CD1c-positive myeloid dendritic cell (primary cell): ENCODE results near the gene AKAP5.

ENCODE experiments used
- DNase-seq: peaks from one replicate; pipeline ENCODE4 v3.0.0-alpha.2; 2016; ENCODE audit errors: extremely low spot score

The AKAP5 gene

DNA sequence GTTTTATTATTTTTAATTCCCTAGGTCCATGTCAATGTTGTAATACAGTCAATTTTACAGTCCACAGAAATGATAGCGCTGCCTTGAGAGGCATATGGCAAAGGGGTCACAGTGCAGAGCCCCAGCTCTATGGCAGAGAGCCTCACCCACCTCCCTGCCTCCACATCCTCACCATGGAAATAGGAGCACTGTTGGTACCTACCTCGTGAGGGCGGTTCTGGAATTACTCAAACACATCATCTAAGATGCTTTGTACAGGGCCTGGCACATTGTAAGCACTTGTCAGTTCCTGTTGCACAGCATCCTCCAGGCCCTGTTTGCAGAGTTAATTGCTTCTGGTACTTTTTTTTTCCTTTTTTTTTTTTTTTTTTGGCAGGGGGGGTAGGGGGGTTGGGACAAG is 4.1 kb upstream of the AKAP5 start:
- DNase-seq: no peak

DNA sequence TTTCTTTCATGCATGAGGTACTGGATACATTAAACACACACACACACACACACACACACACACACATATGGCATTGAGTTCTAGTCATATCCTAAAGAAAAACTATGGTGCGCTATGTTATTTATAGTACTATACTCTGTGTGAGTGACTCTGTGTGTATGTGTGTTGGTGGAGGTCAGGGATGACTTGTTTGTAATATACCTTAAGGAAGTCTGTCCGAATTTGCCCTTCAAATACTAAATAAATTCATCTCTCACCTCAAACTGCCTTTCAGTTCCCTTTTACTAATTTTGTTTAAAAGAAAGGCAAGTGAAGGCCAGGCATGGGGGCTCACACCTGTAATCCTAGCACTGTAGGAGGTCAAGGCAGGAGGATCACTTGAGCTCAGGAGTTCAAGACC is 2.1 kb upstream of the AKAP5 start:
- DNase-seq: no peak

DNA sequence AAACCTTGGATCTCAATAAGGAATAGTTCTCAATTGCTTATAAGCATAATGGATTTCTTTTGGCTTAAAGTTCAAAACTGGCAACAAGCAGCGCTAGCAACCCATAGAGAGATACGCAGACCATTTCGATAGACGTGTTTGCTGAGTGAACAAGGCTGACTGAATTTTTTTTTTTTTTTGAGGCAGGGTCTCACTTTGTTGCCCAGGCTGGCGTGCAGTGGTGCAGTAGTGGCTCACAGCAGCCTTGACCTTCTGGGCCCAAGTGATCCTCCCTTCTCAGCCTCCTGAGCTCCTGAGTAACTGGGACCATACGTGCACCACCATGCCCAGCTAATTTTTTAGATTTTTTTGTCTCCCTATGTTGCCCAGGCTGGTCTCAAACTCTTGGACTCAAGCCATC is 1.4 kb upstream of the AKAP5 start:
- no peak for DNase-seq

DNA sequence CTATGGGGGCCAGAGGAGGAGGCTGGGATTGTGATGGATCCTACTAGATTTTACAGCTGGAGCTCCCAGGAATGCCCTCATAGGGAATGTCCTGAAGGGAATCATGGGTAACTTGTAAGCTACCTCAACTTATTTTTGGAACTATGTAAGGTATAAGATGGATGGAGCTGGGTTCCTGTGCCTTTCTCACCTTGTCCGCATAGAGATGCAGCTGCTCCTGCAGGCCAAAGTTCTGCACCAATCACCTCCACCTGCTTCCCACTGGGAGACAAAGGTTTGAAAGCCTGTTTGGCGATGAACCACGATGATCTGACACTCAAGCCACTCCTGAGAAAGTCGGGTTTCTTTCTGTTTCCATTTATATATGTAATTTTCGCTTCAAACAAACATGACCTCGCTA is 648 bp upstream of the AKAP5 start:
- DNase-seq: no peak

DNA sequence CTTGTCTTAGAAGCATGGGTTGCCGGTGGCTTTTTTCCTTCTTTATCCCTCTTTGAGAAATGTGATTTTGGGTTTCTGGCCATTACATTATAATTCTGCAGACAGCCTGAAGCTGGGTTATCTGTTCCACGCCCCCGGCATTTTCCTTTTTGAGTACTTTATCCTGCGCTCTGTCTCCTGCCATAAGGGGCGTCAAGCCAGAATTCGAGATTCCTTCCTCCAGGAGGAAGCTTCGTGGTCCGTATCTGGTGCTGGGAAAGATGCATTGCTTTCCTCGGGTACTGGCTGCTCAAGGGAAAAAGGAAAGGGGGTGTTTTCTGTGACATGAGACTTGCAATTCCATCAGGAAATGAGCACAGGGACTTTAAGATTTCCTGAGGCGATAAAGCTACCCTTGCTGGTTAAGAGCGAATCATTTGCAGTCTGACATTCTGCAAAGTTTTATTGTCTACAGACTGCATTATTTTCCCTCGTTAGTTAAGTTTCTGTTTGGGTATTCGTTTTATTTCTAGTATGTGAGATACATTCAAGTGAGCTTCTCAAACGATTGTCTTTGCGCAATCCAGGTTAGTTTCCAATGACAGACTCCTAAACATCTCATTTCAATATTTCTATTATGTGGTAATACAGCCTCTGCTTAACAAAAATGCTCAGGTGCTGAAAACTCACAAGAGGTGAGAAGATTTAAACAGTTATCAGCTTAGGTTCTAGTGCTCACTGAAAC is 694 bp downstream of the AKAP5 start:
- DNase-seq: peak; percentile 13

DNA sequence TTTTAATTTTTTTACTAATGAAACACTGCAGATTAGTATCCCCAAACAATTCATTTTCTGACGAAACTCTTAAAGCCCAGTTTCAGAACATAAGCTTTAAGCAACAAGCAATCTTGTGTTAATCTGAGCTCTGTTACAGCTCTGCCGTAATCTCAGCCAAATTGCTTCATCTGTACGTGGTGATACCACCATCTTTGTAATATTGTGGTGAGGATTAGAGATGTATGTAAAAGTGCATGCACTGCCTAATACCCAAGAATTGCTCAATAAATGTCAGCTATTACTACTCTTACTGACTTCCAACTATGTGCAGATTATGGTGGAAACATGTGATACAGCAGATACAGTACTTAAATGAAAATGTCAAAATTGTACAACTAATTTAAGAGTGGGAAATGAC is 1.8 kb downstream of the AKAP5 start:
- peak; percentile 66 for DNase-seq

DNA sequence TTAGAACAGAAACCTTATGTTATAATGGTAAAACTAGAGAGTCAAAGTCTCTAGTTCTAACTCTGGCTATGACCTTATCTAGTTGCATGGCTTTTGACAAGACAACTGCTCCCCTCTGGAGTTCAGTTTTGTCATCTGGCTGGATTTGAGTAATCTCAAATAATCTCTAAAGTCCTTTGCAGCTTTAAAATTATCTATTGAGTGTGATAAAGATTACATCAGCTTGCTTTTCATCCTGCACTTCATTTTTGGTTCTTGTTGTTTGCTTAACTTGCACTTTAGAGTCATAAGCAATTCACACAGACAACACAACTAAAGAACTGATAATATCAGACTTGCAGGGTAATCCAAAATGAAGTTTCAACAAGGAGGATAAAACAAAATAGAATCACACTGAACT is 2.3 kb downstream of the AKAP5 start:
- no peak for DNase-seq

DNA sequence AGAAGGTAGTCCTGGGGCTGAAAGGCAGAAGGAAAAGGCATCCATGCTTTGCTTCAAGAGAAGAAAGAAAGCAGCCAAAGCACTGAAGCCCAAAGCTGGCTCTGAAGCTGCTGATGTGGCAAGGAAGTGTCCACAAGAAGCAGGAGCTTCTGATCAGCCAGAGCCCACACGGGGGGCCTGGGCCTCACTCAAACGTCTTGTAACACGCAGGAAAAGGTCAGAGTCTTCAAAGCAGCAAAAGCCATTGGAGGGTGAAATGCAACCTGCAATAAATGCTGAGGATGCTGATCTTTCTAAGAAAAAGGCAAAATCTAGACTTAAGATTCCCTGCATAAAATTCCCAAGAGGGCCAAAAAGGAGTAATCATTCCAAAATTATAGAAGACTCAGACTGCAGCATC is 3.2 kb downstream of the AKAP5 start:
- no peak for DNase-seq

DNA sequence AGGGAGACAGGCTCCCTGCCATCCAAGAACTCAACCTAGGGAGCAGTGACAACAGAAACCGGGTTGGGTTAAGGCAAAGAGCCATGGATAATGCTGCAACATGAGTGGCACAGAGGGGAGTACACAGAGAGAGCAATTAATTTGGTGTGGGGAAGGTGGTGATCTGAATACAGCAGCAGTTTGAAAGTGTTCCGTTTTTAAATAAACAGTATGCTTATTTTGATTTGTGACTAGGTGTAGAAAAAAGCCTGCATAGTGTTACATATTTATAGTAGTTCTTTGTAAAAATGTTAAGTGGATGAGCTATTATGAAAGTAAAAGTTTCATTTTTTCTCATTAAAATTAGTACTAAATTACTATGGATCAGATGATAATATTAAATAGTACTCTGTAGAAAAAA is 8.7 kb downstream of the AKAP5 start:
- no peak for DNase-seq

DNA sequence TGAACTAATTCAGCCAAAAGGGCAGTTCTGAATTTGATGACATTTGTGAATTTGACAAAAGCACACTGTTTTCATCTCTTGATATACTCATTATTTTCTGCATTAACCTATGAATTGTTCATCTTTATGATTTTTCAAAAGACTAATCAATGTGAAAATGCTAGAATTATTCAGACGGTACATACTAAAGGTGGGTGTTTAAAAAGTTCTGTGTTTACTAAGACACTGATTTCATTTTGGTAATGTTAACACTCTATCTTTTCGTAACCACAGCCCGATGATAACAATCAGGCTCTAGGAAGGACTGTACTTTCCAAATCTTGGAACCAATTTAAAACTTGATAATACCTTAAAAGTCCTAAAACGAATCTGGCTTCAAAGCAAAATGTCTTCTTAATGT is 9.4 kb downstream of the AKAP5 start:
- no peak for DNase-seq

DNA sequence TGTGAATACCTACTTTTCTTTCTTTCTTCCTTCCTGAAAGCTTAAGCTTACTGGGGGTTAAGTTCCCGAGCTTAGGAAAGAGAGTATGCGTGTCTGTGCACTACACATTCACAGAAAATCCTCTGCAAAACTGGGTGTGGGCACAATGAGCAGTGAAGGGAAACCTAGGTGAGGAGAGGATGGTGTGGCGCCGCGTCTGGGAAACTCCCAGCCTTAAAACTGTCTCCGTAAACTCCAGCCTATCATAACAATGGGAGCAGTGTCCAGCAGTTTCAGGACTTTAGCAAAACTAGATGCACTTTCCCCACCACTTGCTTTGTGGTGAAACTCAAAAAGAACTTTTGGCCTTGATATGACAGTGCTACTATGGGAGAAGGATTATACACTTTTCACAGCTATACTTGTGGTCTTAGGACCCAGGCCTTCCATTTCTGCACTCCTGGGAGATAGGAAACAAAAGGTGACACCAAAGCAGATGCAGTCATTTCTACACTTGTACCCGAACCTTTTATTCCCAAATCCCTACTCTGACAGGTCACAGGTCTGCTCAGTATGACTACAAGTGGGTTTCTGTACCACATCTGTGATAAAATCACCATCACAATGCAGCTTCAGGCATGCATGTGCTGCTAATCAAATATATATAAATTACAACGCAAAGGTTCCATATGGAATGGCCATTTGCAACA is 10.4 kb downstream of the AKAP5 start:
- no peak for DNase-seq

DNA sequence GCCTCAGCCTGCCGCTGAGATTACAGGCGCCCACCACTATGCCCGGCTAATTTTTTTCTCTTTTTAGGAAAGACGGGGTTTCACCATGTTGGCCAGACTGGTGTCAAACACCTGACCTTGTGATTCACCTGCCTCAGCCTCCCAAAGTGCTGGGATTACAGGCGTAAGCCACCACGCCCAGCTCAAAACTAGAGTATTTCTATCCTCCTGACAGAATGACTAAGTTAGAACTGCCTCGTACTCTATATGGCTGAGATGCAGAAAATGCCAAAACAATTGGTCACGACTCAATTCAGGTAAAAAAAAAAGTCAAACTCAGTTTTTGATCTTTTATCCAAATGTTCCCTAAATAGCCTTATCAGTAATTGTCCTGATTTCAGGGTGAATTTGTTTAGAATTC is 11.1 kb downstream of the AKAP5 start:
- no peak for DNase-seq

DNA sequence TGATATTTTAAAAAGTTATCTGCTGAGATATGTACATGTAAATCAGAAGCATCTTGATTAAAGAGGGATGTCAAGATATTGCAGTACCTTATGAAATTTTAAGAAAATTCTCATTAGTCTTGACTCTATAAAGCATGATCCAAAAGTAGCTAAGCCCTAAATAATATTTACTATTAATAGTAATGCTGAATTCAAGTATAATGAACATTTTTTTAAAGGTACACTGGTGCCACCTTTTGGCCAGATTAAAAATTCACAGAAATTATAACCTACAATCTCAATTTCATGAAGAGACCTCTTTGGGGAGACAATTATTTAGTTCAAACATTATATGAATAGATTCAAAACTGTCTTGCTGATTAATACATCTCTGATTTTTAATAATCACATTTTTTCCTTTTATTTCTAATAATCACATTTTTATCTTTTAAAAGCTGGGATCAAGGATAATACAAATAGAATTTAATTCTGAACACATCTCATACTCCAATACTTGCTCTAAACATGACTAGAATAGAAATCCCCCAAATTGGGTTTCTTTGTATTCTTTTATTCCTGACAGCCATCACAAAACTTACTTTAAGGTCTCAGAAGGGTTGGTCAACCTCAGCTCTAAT is 13.4 kb downstream of the AKAP5 start:
- peak; percentile 67 for DNase-seq

DNA sequence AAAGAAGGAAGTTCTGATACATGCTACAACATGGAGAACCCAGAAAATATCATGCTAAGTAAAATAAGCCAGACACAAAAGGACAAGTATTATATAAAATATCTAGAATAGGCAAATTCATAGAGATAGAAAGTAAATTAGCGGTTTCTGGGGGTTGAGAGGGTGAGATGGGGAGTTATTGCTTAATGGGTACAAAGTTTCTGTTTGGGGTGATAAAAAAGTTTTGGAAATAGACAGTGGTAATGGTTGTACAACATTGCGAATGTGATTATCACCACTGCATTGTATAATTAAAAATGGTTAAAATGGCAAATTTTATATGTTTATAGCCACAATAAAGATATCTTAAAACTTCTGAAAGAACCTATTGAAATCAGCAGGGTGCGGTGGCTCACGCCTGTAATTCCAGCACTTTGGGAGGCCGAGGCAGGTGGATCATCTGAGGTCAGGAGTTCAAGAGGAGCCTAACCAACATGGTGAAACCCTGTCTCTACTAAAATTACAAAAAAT is 23.3 kb downstream of the AKAP5 start:
- DNase-seq: no peak

DNA sequence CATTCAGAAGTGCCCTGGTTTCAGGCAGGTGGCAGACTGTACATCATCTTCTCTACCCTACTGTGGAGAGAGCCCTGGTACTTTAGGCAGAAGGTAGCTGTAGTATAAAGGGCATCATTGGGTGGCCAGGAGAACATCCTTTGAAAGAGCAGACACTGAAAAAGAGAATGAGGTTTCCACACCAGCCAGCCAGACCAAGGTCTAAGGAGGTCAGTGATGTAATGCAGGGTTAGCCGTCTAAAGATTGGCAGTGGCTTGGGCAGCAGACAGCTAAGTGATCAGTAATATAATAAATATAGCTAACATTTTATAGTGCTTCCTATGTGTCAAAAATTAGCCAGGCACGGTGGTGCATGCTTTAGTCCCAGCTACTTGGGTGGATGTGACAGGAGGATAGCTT is 26.3 kb downstream of the AKAP5 start:
- DNase-seq: no peak

DNA sequence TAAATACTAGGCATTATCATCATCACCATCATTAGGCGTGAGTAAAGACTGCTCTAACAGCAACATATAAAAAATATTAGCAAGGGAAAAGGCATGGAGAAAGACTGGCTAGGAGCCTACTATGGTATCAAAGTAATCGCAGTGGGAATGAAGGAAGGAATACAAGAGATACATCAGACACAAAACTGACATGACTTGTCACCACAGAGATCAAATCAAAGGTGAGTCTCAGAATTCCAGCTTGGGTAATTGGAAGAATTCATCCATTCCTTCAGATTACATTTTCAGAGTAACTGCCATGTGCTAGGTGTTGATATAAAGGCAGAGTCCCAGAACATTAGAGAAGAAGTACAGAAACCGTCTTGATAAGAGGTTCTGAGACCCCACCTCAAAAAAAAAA is 28.2 kb downstream of the AKAP5 start:
- DNase-seq: no peak

DNA sequence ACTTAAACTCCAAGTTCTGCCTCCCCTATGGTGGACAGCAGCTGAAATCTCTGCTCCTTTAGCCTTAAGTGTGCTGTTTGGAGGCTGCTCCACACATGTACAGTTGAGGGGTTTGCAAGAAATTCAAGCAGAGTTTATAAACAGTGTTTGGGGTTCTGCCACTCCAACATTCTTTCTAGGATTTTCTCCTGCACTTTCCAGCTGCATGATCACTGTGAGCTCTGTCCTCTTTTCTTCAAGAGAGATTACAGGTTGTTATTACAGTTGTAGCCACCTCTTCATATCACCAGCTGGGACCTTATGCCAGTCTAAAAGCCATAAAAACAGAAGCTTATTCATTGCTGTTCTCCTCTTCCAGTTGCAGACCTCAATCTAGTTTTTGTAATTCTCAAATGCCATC is 30.0 kb downstream of the AKAP5 start:
- no peak for DNase-seq

DNA sequence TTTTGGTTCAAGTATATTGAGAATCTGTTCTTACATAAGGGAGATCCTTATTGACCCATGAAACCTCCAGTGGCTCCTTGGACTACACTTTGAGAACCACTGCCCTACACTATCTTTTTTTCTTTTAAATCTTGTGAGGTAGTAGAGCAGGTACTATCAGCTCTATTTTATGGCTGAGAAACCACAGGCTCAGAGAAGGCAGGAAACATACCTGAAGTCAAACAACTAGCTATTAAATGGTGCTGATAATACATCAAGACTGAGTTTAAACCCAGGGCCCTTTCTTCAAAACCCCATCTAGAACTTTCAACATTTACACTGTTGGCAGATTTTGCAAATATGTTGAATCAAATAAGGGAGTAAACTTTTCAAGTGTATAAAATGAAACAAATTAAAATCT is 31.5 kb downstream of the AKAP5 start:
- no peak for DNase-seq

DNA sequence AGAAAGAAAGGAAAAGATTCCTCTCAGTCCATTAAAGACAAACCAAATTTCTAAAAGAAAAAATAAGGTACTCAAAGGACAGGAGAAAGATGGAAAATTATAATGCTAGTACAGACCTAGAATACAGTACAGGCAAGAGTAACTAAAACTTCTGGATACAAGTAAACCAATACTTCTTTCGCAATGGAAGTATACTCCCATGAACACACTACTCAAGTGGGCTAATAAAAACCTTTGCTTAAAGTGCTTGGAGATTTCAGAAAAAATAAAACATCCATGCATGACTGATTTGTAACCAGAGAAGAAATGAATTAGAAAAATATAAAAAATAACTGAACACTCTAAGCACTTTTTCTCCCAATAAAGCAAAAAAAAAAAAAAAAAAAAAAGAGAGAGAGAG is 34.8 kb downstream of the AKAP5 start:
- no peak for DNase-seq

DNA sequence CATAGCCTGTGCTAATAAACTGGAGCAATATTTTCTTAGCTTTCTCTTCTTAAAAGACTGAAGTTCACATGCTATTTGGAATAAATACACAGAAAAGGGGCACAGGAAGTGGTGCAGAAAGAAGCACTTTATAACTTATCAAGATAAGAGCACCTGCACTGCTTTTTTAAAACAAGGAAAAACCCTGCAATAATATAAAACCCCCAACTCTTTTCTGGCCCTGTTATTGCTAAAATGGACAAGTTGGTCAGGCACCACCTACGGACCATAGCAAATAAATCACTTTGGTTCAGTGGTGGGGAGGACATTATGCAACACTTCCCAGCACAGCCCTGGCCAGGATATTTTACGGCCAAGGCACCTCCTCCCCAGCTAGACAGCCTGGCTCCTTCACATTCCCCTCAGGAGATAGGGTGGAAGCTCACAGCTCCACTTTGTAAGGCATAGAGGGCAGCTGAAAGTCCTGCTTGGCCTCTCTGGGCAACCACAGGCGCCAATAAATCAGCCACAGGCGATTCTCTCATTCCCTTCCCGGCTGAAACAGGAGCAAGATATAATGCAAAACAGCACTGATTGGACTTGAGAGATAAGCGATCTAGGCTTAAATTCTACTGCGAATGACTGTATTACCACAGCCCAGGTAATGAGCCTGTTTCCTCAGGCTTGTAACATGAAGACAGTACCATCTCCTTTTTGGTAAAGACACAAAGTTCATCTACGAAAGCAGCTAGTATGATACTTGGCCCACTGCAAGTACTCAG is 36.3 kb downstream of the AKAP5 start:
- DNase-seq: peak; percentile 21

DNA sequence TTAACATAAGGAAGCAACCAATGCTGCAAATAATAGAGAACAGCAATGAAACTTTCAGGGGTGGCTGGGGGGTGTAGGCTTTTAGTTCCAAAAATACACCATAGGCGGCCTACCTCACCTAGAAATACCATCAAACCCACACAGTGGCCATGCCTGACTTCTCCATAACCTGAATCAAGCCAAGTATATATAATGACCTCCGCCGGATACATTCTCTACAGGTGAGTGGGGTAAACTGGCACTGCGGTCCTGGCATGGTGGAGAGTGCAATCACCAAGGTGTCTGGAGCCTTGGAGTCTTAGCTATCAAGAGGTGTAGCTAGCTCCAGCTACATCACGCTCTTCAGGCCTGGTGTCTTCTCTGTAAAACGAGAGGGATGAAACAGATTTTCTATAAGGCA is 37.2 kb downstream of the AKAP5 start:
- no peak for DNase-seq

DNA sequence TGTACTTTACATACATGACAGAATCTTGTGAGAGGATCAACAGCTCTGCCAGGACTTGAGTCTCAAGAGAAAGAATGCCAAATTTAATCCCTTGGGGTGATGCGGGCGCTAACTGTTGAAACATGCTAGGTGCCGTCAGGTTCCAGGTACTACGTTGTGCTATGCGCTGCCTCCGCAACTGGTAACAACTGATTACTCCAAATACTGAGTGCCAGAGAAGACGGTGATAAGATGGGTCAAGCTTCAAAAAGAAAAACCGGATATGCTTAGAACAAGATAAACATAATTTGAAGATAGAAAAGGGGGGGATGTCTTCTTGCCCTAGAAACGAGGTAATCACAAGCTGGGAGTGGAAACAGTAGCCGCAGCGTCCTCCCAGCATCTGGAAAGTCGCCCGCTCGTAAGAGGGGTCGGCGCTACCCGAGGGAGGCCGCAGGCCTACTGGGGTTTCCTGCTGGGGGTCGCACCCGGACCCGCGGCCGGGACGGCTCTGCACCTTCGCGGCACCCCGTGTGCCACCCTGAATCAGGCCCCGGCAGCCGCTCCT is 37.7 kb downstream of the AKAP5 start:
- DNase-seq: no peak
